SW 1271 (cell line): Measurements from ENCODE around the gene PLEK.
"Not testable (repeated sequence)": the region's sequence is repeated elsewhere in the genome, so short reads cannot be mapped to it uniquely, and the experiment has no call there.

Source experiments
- DNase-seq, 2 experiments: peaks; one replicate each; lab custom pipeline; 2025; lab: John Stamatoyannopoulos, UW

Gene PLEK

DNA sequence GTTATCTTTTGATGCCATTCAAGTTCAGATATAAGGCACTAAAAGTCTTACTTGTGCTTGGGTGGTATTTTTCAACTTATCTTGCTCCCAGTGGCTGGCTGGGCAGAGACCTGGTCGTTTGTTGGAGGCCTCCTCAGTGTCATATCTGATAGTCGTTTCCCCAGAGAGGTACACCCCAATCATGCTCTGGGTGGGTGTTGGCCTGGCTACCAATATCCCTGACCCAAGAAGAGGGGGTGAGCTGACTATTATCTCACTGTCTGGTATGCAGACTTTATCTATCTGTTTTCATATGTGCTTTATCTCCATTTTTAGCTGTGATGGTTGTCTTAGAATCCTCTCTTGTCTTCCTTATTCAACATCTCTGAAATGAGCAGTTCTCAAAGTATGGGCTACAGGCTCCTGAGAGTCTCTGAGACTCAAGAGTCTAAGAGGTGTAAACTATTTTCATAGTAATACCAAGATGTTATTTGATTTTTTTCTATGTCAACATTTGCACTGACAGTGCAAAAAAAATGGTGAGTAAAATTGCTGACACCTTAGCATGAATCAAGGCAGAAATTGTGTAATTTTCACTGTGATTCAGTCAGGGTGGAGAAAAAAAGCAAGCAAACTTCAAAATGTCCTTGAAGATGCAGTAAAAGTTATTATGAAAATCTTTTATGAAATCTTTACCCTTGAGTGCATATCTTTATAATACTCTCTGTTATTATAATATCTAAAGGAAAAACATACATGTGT is 12.3 kb upstream of the PLEK start:
- no peak for DNase-seq

DNA sequence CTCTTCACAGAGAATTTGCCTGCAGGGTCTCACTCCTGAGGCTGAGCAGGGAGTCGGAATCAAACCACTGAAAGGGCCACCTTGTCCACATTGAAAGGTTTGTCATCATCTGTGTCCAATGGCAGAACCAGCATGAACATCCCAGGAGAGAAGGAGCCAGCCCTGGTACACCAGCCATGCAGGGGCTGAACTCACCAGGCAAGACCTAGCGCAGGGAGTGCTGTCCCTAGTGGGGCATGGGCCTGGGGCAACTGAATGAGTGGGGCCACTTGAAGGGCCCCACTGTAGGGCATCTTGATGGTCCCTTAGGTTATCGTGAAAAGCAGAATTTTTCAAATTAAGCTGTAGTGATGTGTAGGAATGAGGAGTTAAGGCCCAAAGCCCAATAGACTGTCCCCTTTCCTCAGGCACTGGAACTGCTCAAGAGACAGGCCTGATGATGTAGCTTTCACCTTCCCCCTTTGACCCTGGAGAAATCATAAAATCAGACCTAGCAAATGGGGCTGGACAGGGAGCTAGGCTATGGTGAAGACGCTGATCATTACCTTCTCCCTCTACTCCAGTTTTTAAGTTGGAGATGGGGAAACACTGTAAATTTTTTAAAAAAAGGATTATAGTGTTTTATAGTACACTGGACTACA is 8.4 kb upstream of the PLEK start:
- no peak for DNase-seq

DNA sequence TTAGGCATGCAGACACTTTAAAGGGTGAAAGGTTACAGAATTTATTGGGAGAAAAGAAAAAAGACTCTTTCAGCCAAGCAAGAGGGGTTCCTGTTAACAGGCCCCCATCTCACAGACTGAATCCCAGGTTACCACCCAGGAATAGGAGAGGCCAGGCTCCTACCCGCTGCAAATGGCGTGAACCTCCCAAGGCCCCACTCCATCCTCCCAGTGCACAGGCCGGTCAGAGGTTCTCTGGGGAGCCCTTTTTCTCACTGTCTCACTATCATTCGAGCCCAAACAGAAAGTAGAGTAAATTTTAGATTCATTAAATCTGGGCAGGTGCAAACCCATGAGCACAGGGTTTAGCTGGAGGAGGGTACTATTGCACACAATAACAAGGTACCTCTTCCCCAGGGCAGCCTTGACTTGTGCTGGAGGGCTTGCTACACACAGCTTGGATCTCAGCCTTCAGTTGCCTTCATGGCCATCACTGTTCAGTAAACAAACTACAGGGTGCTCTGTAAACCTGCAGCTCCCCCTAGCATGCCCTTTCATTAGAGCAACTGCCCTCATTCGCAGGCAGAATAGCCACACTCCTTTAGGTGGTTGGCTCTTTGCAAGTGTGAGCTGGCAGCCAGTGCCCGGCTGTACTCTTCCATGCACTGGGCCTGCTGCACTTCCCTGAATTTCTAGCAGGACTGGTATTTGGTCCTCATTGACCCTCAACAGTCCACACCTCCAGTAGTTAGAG is 7.3 kb upstream of the PLEK start:
- peak; percentile 16 to 33 for DNase-seq

DNA sequence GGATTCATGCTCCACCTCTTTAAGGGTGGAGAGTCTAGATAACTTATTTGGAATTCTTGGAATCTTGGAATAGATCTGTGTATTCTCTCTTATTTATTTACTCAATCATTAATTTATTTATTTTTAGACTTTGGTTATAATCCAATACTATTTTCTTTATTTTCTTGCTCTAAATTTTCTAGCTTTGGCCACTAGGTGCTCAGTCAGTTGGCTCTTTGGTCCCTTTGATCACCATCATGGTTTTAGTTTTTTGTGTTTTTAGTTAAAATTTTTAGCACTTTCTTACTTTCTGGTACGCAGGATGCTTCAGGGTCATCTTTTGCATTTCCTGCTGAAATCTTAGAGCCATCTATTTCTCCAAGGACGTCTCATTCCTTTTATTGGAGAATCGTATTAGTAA is 5.2 kb upstream of the PLEK start:
- DNase-seq, result no peak

DNA sequence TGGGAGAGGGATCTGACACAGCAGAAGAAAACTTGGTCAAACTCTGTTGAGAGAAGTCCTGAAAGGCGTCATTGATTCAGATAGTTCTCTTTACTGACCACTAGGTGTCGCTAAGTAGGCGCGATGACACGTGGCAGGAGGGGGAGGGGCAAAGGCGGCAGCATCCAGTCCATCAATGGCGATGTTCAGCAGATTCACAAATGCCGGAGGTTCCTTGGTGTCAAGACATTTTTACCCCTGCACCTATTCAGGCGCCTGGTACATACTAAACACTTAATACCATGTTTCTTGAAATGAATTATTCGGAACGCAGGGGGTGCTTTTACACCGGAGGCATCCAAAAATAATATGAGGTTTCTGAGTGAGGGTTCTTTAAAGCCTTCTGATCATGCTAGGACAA is 3.0 kb upstream of the PLEK start:
- peak; percentile 10 to 74 for DNase-seq

DNA sequence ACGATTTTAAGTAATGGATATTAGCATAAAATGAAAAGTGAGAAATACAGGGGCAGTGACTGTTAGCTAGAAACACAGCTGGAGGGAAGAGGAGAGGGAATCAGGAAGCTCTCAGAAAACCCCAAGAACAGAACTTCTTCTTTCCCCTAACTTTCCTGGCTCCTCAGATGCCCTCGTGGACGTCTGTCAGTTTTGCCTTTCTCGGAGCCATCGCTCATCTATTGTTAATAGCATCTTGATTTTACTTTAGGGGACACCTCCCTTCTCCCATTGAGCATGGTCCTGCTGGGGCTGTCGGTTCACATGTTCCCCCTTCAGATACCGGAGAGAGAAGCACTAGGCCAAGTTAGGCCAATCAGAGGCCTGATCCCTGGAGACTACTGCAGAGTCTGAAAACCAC is 2.3 kb upstream of the PLEK start:
- DNase-seq, result no peak

DNA sequence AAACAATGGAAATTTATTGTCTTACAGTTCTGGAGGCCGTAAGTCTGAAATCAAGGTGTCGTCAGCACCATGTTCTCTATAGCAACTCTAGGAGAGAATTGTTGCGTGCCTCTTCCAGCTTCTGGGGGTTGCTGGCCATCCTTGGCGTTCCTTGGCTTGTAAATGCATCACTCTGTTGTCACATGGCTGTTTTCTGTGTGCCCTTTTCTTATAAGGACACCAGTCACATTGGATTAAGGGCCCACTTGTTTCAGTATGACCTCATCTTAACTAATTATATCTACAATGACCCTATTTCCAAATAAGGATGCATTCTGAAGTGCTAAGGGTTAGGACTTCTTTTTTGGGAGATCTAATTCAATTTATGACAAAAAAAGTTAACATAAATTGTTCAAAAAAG is 1.4 kb upstream of the PLEK start:
- DNase-seq, result no peak

DNA sequence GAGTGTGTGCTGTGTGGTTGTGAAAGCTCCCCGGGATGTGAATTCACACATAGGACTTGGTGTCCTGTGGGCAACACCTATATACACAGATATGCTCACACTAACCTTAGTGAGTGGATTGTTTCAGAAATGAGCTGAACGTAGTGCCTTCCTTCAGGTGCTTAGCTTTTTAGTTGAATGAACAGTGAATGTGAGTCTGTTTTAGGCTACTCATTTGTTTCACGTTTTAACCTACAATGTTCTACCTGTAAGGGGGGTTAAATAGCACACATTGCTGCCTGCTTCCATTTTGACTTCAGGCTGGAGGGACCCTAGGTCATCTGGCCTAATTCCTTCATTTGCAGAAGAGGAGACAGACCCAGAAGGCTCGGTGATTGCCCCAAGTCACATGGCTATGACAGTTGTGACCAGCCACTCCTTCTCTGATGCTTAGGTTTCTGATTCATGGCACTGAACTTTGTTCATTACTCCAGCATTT is 1.0 kb downstream of the PLEK start:
- DNase-seq, result no peak

DNA sequence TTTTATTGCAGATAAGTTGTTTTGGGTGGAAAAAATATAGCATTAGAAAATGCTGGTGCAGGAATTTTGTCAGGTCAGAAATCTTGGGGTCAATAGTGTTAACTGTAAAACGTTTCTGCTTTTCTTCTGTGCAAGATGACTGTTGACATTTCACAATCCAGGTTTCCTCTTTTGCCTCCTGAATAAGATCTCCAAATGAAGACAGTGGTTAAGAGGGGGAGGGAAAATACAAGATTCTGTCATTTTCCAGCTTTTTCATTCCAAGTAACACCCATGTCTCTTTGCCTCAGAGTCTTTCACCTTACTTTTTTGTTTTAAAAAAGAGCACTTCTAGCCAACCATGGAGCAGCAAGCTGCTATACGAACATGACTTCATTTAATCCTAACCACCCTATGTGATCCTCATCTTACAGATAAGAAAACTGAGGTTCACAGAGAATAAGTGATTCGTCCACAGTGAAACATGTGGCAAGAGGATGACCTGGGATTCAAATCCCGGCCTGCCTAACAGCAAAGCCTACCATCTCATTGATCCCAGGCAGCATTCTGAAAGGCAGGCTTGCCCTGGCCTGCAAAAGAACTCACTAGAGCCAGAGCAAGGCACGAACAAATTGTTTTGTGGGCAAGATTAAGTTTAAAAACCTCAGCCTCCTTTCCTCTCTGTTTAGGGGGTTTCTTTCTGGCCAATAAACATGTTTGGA is 3.0 kb downstream of the PLEK start:
- no peak for DNase-seq

DNA sequence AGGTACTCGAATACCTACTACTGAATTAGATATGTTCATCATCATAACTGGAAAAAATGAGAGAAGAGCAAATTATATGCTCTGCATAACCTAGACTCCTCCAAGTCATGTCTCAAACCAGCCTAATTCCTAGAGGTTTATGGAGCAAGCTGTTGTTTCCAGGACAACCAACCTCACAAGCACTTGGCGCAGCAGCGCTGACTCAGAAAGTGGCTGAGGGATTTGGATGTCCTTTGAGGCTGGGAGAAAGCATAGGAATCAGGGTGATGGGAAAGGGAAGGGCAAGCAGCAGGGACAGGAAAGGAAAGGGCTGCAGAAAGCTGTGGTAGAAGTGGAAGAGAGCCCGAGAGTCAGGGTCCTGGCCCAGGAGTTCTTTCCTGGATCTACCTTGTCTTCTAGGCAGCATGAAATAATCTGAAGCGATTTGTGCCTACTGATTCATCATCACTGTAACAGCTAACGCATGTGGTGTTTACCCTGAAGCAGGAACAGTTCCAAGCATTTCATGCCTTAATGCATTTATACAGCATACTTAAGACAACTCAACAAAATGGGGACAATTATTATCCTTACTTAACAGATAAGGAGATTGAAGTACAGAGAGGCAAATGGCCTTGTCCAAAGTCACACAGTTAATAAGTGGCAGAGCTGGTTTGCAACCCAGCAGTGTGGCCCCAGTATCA is 3.7 kb downstream of the PLEK start:
- no peak for DNase-seq

DNA sequence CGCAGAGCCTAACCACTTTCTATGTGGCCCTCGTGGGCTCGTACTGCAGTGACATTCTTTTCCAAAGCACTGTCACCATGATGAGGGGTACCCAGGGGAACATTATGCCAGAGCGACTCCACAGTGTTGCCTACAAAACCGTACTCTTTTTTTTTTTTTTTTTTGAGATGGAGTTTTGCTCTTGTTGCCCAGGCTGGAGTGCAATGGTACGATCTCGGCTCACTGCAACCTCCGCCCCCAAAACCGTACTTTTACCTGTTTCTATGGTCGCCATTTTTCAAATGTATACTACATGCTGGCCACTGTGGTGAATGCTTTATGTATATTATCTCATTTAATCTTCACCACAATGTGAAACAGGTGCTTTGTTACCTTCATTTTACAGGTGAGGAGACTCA is 4.3 kb downstream of the PLEK start:
- no peak for DNase-seq

DNA sequence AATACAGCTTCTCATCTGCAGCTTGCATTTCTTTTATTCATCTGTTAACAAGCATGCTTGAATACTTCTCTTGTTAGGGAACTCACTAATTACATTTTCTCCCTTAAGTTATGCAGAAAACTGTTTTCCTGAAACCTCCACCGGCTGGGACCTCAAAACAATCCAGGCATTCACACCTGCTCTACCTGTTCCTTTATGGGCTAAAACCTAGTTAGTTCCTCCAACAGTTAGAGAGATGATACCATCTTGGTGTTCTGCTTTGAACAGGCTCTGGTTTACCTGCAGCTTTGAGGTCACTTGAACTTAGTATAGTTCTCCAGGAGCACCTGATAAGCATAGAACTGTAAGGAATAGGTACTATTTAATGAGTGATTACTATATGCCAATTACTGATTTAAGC is 6.1 kb downstream of the PLEK start:
- no peak for DNase-seq

DNA sequence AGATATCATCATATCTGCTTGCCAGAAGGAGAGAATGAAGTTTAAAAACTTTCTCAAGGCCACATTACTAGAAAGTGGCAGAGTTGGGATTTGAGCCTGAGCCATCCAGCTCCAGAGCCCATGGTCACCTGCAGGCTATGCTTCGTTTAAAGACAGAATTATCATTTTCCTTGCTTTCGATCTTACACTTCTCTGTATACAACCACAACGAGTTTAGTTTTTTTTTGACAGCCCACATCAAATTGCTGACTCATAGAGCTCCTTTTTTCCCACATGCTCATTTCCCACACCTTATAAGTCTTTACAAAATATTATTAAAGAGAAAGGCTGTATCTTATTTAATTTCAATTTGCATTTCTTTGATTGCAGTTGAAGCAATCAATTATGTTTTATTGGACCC is 6.5 kb downstream of the PLEK start:
- no peak for DNase-seq

DNA sequence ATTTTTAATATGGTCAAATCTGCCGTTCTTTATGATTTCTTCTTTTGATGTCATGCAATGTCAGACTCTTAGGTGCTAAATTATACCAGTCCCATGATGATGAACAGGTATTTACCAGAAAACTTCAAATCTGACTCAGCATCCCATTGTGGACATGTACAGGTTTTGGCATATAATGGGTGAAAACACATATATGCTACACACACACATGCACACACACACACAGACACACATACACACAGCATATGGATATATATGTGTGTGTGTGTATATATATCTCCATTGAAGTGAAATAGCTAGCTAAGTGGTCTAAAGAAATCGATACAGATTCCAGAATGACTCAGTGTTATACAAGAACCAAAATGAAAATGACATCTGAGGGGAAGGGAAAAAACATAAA is 7.4 kb downstream of the PLEK start:
- DNase-seq, result no peak

DNA sequence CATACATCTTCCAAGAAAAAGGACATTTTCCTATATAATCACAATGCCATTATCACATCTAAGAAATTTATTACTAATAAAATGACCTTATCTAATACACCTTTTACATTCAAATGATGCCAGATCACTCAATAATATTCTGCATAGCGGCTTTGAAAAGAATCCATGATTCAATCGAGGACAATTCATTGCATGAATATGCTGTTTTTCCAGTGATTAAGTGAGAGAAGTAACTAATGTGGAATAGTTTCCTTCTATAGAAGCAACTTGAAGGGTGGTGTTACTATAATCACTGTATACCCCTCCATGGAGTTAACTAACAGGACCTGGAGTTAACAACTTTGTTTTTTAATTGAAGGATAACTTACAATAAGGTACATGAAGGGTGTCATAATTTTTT is 9.1 kb downstream of the PLEK start:
- DNase-seq, result no peak

DNA sequence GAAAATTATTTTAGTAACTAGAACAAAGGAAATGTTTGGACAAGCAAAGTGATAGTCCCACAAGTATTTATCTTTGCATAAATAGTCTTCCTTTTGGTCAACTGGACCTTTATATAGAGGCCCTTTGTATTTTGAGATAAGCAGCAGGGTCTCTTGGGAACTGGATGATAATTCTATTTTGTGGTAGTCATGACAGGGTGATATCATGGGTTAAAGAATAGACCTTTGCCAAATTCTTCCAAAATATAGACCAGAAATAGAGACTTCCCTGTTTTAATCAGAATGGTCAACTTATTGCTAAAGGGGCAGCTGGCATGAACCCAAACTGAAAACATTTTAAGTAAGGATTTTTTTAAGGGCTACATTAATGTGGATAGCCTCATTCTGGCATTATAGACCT is 10.5 kb downstream of the PLEK start:
- DNase-seq, result no peak

DNA sequence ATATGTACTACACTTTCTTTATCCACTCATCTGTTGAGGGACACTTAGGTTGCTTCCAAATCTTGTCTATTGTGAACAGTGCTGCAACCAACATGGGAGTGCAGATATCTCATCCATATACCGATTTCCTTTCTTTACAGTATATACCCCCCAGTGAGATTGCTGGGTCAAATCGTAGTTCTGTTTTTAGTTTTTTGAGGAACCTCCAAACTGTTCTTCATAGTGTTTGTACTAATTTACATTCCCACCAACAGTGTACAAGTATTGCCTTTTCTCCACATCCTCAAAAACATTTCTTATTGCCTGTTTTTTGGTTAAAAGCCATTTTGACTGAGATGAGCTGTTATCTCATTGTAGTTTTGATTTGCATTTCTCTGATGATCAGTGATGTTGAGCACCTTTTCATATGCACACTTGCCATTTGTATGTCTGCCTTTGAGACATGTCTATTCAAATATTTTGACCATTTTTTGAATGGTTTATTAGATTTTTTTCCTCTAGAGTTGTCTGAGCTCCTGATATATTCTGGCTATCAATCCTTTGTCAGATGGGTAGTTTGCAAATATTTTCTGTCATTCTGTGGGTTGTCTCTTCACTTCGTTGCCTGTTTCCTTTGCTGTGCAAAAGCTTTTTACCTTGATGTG is 12.2 kb downstream of the PLEK start:
- no peak for DNase-seq

DNA sequence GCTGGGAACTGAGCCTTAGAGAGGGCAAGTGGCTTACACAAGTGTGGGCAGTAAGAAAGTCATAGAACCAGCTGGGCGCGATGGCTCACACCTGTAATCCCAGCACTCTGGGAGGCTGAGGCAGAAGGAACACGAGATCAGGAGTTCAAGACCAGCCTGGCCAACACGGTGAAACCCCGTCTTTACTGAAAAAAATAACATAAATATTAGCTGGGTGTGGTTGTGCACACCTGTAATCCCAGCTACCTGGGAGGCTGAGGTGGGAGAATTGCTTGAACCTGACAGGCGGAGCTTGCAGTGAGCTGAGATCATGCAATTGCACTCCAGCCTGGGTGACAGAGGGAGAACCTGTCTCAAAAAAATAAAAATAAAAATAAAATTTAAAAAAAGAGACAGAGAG is 13.7 kb downstream of the PLEK start:
- not testable (repeated sequence) for DNase-seq

DNA sequence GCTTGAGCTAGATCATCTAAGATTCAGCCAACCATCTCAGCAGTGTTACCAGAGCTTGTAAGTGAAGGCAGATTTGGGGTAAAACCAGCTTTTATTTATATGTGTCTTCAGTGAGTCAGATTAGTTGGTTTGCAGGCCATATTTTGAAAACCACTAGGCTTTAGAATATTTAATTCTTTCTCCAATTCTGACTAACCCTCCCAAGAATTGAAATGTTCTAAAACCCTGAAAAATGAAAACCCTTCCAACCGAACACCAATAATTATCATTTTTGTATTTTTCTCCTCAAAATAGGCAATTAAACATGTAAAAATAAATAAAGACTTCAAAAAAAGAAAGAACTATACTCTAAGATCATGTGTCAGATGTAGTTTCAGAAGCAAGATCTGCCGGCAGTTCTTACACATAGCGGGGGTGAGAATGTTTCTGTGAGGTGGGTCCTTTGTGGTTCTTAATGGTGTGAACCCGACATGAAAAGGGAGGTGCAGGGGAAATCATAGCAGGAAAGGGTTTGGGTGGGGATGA is 14.2 kb downstream of the PLEK start:
- no peak for DNase-seq

DNA sequence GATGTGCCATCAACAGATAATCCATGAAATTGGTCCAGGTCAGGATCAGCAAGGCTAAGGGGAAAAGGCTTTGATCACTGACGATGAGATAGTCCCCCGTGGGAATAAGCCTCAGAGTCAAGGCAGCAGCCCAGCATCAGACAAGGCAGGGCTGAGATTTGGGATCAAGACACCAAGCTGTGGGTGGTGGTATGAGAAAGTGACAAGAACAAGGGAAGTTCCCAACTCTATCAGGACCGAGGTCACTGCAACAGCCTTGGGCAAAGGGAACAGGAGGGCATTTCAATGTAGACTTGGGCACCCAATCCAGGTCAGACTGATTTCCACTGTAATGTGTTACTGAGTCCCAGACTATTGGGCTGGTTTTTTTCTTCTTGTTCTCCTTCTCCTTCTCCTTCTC is 18.7 kb downstream of the PLEK start:
- no peak for DNase-seq

DNA sequence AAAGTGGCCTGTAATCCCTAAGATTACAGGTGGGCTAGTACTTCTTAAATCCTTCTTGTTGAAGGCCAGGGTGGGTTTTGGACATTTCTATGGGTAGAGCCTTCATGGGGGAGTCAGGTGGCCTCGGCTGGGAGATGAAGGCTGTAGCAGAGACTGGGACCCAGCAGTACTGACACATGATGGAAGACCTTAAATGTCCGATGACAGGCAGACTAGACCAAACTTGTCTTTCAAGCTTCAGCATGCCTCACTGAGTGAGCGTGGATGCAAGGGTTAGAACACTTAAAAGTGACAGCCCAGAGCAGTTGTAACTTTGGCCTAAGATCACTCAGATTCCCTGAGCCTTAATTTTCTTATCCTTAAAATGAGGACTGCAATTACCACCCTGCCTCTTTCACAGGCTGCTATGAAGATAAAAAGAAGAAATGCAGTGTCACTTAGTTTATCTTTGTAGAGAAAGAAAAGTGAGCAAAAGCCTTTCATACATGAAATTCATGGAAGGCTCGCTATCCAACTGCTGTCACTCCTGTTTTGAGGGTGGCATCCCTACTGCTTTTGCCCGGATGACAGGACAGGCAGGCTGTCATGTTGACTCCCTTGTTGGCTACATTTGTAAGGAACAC is 19.5 kb downstream of the PLEK start:
- DNase-seq, result no peak
